ENCODE measurements around the gene MS4A3. TPM values are rescaled to one million over a fixed set of nuclear protein-coding genes. Genes with fewer than 3 reads are reported as not detected.

The MS4A3 gene
- total and polyA plus RNA-seq, 9 of the 15 experiments (the other 6 are each of a cell fraction or from before 2014, with no cell fraction given): 3.4 to 94.5 (median 58.8) TPM

GRCh38 chr11:60059521-60060240 is 3.2 kb downstream of the MS4A3 start (continued):
- TF ChIP-seq MAX (CRISPR knock-in tag; IDR thresholded peaks at IDR 0.05): no peak
- no peak for TF ChIP-seq NONO (IDR thresholded peaks at IDR 0.05; ENCODE audit: low read depth in 2 of 2, low read length in 1 of 2)
- TF ChIP-seq HNRNPLL (IDR thresholded peaks at IDR 0.05; ENCODE audit: low read depth, low read length, poor library complexity, severe bottlenecking): no peak
- TF ChIP-seq CBX1 (IDR thresholded peaks at IDR 0.05; ENCODE audit: low read depth): 0 out of 2 replicates have a peak, but pooled peaks have one; percentile 27
- no peak for TF ChIP-seq GABPB1 (CRISPR knock-in tag; IDR thresholded peaks at IDR 0.05)
- TF ChIP-seq KDM4B (IDR thresholded peaks at IDR 0.05; ENCODE audit: borderline replicate concordance in 2 of 2, low read depth in 1 of 2): no peak
- peak; percentile 68; the same call in 1 of the 2 replicates for TF ChIP-seq SMARCA5 (IDR thresholded peaks at IDR 0.05)
- peak; percentile 48 for TF ChIP-seq RBM25 (IDR thresholded peaks at IDR 0.05; ENCODE audit: low read depth, low read length, severe bottlenecking)
- TF ChIP-seq GMEB1 (CRISPR knock-in tag; IDR thresholded peaks at IDR 0.05): no peak
- no peak for TF ChIP-seq CREB5 (CRISPR knock-in tag; IDR thresholded peaks at IDR 0.05)
- TF ChIP-seq RNF2 (IDR thresholded peaks at IDR 0.05): no peak
- TF ChIP-seq ZNF146 (CRISPR knock-in tag; IDR thresholded peaks at IDR 0.05; ENCODE audit: unreplicated experiment): peak; percentile 99
- no peak for TF ChIP-seq MCM2 (IDR thresholded peaks at IDR 0.05; ENCODE audit: low read depth)
- TF ChIP-seq HDAC2 (IDR thresholded peaks at IDR 0.05): 0 out of 2 replicates have a peak, but pooled peaks have one; percentile 29
- no peak for TF ChIP-seq ZNF764 (CRISPR knock-in tag; IDR thresholded peaks at IDR 0.05; ENCODE audit: low read depth)
- peak in 1 of 2 experiments; percentile 50; a peak in 1 of 4 replicates for TF ChIP-seq KDM1A (IDR thresholded peaks at IDR 0.05)
- no peak for TF ChIP-seq ZNF518B (CRISPR knock-in tag; IDR thresholded peaks at IDR 0.05)
- no peak for TF ChIP-seq FOXA1 (IDR thresholded peaks at IDR 0.05; ENCODE audit: borderline replicate concordance)
- TF ChIP-seq RBM14 (IDR thresholded peaks at IDR 0.05; ENCODE audit: borderline replicate concordance, insufficient read depth, low read depth, low read length): no peak
- no peak for TF ChIP-seq ZNF76 (CRISPR knock-in tag; IDR thresholded peaks at IDR 0.05; ENCODE audit: borderline replicate concordance)
- no peak for TF ChIP-seq MAFG (tag; conservative IDR thresholded peaks at IDR 0.05)
- no peak for TF ChIP-seq BRD9 (IDR thresholded peaks at IDR 0.05; ENCODE audit: low read depth, partially characterized antibody)

Measured in K562 (cell line).